Muscle of leg (tissue), 11 donors: ENCODE results near the gene CD72. TPM values are rescaled to one million over a fixed set of nuclear protein-coding genes. Genes with fewer than 3 reads are reported as not detected.
A peak's percentile ranks its signal among the peaks of the same experiment; 100 is the strongest.
"Not testable (repeated sequence)": the region's sequence is repeated elsewhere in the genome, so short reads cannot be mapped to it uniquely, and the experiment has no call there.

Experiments
- DNase-seq: peaks from one replicate; pipeline ENCODE4 v3.0.0; 2013
- H3K27ac ChIP-seq: one replicate; pipeline ENCODE4 v1.5.1; 2013; ENCODE audit warnings: mild to moderate bottlenecking, low read length, control low read depth
- H3K27me3 ChIP-seq: one replicate; pipeline ENCODE4 v1.6.1; 2013; ENCODE audit warnings: low read length; ENCODE audit not compliant: control insufficient read depth, insufficient read depth
- H3K36me3 ChIP-seq: one replicate; pipeline ENCODE4 v1.6.1; 2013; ENCODE audit warnings: low read length; ENCODE audit not compliant: control insufficient read depth, insufficient read depth
- H3K4me1 ChIP-seq: one replicate; pipeline ENCODE4 v1.6.1; 2013; ENCODE audit warnings: low read length; ENCODE audit not compliant: control insufficient read depth, insufficient read depth
- H3K4me3 ChIP-seq: one replicate; pipeline ENCODE4 v1.5.1; 2013; ENCODE audit warnings: low read length, control low read depth
- H3K9me3 ChIP-seq: replicated peaks from 2 replicates; pipeline ENCODE4 v1.6.1; 2013; ENCODE audit warnings: low read depth, low read length; ENCODE audit not compliant: control insufficient read depth
- WGBS: methylation state at CpG from one replicate; pipeline ENCODE4 v1.1.5; 2013; ENCODE audit warnings: missing lambda C conversion rate; ENCODE audit not compliant: insufficient coverage; 5-methylcytosine and 5-hydroxymethylcytosine counted together
- polyA plus RNA-seq, 8 donors: library from polyadenylated mRNA; unstranded; fragments of 120-200 nt; gene quantifications; one replicate each; pipeline versions ENCODE4 v1.2.1 to v1.2.3, GENCODE V29; 2013; ENCODE audit warnings: inconsistent platforms in 1 of 8, low replicate concordance in 1 of 8; ENCODE audit not compliant: insufficient read length in 8 of 8, insufficient read depth in 1 of 8
- total RNA-seq: library from RNA; stranded (reverse); fragments of 120-200 nt; gene quantifications from one replicate; pipeline ENCODE4 v1.2.4, GENCODE V29; 2013

Gene CD72
- total and polyA plus RNA-seq, 9 donors, result 1.2 to 2.9 (median 1.6) TPM

DNA sequence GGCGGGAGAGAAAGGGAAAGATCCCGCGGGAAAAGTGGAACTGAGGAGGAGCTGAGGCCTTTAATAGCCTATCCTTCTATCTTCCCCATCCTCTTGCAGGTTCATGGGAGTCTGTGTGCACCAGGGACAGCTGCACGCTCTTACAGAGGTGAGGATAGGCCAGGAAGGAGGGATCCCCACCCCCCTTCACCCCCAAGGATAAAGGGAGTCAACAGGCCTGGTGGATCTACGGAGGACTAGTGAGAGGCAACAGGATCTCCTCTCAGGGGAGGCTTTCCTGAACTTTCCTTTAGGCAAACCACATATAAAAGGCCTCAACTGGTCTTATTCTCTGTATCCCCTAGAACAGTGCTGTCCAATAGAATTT, 12.1 kb downstream of the CD72 start:
- H3K9me3 ChIP-seq, result no peaks in the 10 kb centered on the region
- peak overlapping the region; percentile 60 for H3K4me3 ChIP-seq
- peak; percentile 38 for DNase-seq
- H3K27ac ChIP-seq, result peak overlapping the region; percentile 45
- no peaks in the 10 kb centered on the region for H3K27me3 ChIP-seq
- peaks cover 41% of the 10 kb centered on the region for H3K36me3 ChIP-seq
- WGBS, result no CpG with 5 or more reads among the region's 5 CpGs
- peaks cover 61% of the 10 kb centered on the region for H3K4me1 ChIP-seq

DNA sequence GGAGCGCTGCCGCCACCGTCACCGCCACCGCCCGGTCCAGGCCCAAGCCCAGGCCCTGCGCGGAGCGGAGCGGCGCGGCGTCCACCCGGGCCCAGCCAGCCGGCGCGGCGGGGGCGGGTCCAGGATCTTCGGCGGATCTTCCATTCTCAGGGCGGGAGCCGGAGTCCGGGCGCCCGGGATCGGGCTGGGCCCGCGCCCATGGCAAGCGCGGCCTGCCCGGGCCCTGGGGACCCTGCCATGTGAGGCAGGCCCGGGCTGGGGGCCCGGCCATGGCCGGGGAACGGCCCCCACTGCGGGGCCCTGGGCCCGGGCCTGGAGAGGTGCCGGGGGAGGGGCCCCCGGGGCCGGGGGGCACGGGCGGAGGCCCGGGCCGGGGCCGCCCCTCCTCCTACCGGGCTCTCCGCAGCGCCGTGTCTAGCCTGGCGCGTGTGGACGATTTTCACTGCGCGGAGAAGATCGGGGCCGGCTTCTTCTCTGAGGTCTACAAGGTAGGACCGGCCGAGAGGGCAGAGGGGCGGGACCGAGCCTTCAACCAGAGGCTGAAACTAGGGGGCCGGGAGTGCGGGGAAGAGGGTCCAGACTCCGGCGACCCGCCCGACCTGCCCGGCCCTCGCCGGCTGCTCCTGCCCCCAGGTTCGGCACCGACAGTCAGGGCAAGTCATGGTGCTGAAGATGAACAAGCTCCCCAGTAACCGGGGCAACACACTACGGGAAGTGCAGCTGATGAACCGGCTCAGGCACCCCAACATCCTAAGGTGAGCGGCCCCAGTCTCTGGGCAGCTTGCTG, 12.7 kb downstream of the CD72 start:
- under 1% methylated on average over 70 of the region's 76 CpGs for WGBS

DNA sequence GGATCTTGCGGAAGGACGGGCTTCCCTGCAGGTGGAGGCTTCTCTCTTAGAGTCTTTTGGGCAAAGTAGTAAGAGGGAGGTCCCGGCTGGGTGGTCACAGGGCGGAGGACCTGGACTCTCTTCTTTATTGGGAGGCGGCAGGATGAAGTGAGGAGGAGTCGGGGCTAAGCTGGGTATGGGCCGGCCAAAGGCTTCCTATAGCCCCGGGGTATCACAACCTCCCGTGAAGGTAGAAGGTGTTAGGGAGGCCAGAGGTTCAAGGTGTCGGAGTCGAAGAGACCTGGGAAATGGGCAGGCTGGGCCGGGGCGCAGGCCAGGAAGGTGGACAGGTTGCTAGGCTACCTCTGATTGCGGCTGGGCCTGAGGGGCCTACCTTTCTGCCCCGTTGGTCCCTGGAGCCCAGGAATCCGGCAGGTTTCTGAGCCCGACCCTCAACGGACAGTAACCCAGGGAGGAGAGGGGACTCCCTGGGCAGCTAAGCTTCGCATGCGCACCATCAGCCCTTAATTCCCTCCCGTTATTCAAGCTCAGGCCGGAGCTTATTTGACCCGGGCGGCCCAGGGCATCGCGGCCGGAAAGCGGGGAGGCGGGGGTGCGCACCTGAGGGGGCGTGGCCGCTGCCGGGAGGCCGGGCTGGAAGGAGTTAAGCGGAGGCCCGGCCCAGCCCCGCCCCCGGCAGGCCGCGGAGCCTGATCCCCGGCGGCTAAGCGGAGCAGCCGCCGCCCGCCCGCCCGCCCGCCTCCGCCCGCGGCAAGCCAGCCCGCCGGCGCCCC, 13.4 kb downstream of the CD72 start, which contains the start of gene TESK1:
TSS of gene TESK1 (plus strand) at position 685 of the 773 bp plus-strand sequence. CDS start 358 bp downstream, outside the sequence.
- H3K9me3 ChIP-seq, result no peaks in the 10 kb centered on the region
- H3K27ac ChIP-seq, result peak within 1 kb of the TSS; percentile 97
- H3K36me3 ChIP-seq, result peaks cover 32% of the 10 kb centered on the region
- no peaks in the 10 kb centered on the region for H3K27me3 ChIP-seq
- H3K4me1 ChIP-seq, result peaks cover 55% of the 10 kb centered on the region
- peak within 1 kb of the TSS; percentile 67 for H3K4me3 ChIP-seq
- DNase-seq, result peak; percentile 79
- whole genome bisulfite sequencing, result under 1% methylated on average over 53 of the region's 55 CpGs

More for the DNA sequence above, 12.7 kb downstream of the CD72 start:
- Histone ChIP-seq H3K36me3 (peaks cover 40% of the 10 kb centered on the region), H3K4me1 (peaks cover 56% of the 10 kb centered on the region), H3K27me3 (no peaks in the 10 kb centered on the region), H3K27ac (peak overlapping the region; percentile 45), H3K4me3 (peak overlapping the region; percentile 60), H3K9me3 (no peaks in the 10 kb centered on the region)
- DNase-seq, result peak; percentile 60

DNA sequence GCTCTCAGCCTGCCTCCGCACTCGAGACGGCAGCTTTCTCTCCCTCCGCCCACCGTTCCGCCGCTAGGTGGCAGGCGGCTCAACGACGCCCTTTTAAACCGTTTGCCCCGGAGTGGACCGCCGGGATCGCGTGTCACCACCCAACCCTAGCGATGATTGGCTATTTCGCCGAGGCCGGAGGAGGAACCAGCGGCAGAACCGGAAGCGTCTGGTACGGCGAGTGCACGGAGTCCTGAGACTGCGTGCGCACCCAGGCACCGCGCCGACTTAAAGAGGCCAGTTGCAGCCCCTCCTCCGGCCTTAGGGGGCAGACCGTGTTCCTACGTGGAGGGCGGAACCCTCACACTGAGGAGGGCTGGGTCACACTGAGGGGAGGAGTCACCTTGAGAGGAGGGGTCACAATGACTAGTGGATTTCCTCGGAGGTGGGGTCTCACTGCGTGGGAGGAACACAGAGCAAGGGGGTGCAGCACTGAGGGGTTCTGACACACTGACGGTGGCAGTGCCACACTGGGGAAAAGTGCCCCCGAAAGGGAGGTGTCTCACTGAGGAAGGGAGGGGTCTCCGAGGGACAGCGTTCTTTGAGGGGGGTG, 14.1 kb downstream of the CD72 start:
- Histone ChIP-seq H3K27me3 (no peaks in the 10 kb centered on the region), H3K27ac (peak overlapping the region; percentile 97), H3K4me3 (peak overlapping the region; percentile 67), H3K4me1 (peaks cover 51% of the 10 kb centered on the region), H3K9me3 (no peaks in the 10 kb centered on the region), H3K36me3 (peaks cover 25% of the 10 kb centered on the region)
- DNase-seq, result peak; percentile 100
- WGBS, result 0% methylated on average over 38 of the region's 41 CpGs

DNA sequence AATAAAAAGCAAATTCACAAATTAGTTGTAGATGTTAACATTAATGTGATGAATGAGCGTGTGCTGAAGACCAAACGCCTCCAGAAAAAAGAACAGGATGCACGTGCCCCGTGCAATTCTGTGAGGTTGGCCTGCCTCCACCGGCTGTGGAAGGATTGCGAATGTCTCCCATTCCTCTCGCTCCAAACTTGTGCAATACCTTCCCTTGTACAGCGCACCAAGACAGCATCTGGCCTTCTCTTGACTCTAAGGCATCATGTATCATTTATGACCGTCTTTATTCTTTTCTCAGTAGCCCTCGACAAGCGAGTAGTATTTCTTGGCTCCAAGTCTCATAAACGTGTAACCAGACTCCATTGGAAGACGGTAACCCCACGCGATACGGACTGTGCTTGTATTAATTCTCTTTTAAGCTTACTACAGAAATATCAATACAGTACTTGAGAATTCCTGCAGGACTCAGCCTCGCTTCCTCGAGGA, 14.7 kb downstream of the CD72 start:
- peaks cover 20% of the 10 kb centered on the region for H3K36me3 ChIP-seq
- peak overlapping the region; percentile 14 for H3K4me3 ChIP-seq
- DNase-seq, result peak; percentile 90
- H3K4me1 ChIP-seq, result peaks cover 51% of the 10 kb centered on the region
- 0% methylated on average over 15 of the region's 18 CpGs for WGBS
- H3K9me3 ChIP-seq, result no peaks in the 10 kb centered on the region
- no peaks in the 10 kb centered on the region for H3K27me3 ChIP-seq
- H3K27ac ChIP-seq, result peak overlapping the region; percentile 81

DNA sequence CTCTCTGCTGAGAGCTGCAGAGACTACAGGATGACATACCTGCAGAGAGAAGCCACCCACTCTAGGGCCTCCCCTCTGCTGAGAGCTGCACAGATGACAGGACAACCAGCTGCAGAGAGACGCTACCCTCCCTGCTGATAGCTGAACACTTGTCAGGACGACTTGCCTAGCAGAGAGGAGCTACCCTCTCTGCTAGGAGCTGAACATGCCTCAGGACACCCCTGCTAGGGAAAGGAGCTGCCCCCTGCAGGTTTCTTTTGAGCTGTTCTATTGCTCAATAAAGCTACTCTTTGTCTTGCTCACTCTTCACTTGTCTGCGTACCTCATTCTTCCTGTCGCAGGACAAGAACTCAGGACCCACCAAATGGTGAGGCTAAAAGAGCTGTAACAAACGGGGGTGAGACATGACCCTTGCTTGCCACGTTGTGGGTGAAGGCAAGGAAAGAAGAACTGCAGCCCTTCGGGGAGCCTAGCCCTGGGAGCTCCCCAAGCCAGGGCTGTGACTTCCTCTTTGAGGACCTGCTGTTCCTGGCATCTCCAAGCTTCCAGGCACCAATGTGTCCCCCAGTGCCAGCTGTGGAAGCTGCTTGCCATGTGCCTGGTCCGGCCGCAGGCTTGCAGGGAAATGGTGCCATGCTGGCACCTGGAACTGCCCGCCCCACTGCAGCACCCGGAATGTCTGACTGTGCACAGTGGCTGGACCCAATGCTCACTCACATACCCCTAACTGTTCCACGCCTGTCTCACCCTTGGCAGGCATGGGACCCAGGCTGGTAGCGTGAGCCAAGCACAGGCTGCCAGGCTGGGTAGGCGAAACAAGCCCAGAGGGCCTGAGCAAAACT, 18.2 kb downstream of the CD72 start:
- WGBS, result 80% methylated on average over 14 of the region's 14 CpGs
- Histone ChIP-seq H3K36me3 (no peaks in the 10 kb centered on the region), H3K27ac (no peak overlapping the region), H3K9me3 (no peaks in the 10 kb centered on the region), H3K27me3 (no peaks in the 10 kb centered on the region), H3K4me1 (peaks cover 27% of the 10 kb centered on the region), H3K4me3 (no peak overlapping the region)
- DNase-seq, result no peak

DNA sequence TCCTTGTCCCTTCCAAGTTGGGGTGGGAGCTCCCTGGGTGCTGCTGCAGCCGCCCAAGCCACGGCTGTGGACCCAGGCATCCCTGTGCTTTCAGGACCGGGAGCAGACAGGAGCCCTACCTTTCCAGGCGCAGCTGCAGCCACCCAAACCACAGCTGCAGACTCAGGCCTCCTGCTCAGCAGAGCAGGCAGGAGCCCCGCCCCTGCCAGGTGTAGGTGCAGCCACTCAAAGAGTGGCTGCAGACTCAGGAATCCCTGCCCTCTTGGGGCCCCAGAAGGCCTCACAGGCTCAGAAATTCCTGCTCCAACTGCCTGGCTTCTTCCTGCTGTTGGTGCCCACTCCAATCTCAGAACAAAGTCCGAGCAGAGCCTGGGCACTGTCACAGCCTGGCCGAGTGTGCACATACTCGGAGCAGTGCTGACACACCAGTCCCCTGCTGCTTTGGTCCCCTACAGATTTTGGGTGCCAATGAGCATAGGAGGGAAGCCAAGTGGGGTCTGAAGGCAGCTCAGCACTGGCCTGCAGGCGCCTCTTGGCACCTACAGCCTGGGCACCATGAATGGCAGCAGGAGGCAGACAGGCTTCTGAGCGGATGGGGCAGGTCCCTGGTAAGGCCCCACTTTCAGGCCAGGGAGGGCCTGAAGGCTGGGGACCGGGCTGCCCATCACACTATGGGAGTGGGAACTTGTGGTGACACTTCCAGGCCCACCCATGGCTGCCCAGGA, 19.2 kb downstream of the CD72 start:
- no peaks in the 10 kb centered on the region for H3K27me3 ChIP-seq
- DNase-seq, result no peak
- no peak overlapping the region for H3K27ac ChIP-seq
- H3K36me3 ChIP-seq, result no peaks in the 10 kb centered on the region
- WGBS, result 90% methylated on average over 8 of the region's 11 CpGs
- peaks cover 20% of the 10 kb centered on the region for H3K4me1 ChIP-seq
- H3K4me3 ChIP-seq, result no peak overlapping the region
- H3K9me3 ChIP-seq, result peaks cover 6% of the 10 kb centered on the region

DNA sequence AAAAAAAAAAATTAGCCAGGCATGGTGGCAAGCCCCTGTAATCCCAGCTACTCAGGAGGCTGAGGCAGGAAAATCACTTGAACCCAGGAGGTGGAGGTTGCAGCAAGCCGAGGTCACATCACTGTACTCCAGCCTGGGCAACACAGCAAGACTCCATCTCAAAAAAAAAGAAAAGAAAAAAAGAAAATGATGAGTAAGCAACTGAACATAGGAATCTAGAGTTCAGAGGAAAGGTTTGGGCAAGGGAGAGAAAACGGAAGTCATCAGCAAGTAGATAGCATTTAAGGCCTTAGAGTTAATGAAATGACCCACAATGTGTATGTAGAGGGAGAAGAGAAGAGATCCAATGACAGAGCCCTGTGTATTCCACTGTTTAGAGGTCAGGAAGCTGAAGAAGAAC, 21.3 kb downstream of the CD72 start:
- H3K36me3 ChIP-seq, result not testable (repeated sequence)
- WGBS, result 77% methylated on average over 1 of the region's 2 CpGs

DNA sequence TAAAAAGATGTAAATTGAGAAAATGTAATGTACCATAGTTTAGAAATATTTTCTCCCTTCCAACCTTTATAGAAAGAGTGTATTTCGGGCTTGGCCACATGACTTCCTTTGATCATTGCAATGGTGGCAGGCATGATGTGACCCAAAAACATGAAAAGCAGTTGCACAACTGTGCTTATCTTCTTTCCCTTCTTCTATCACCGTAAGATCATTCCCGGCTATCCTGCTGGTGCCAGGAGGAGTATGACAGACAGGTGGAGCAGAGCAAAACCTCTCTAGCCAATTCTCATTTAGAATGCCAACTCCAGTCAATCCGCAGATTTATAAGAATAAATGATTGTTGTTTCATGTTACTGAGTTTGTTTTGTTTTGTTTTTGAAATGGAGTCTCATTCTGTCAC, 23.7 kb downstream of the CD72 start:
- no CpG with 5 or more reads among the region's 4 CpGs for WGBS
- Histone ChIP-seq H3K27ac (no peak overlapping the region), H3K36me3 (no peaks in the 10 kb centered on the region), H3K9me3 (peaks cover 21% of the 10 kb centered on the region), H3K27me3 (no peaks in the 10 kb centered on the region), H3K4me3 (no peak overlapping the region), H3K4me1 (peaks cover 7% of the 10 kb centered on the region)
- no peak for DNase-seq

More for the DNA sequence above, 21.3 kb downstream of the CD72 start:
- H3K4me3 ChIP-seq, H3K27ac ChIP-seq, H3K27me3 ChIP-seq, DNase-seq: not testable (repeated sequence)
- Histone ChIP-seq H3K9me3 (peaks cover 21% of the 10 kb centered on the region), H3K4me1 (peaks cover 15% of the 10 kb centered on the region)
